HL-60/S4 (cell line): Measurements from ENCODE around the gene FIGNL2.

Experiments
- in situ Hi-C: fragments of 300-500 bp; cut with MboI; formaldehyde crosslinking; loops from 2 replicates; pipeline ENCODE4 v1.14.3; 2022; ENCODE audit warnings: low sequenced_read_pairs

The FIGNL2 gene

DNA sequence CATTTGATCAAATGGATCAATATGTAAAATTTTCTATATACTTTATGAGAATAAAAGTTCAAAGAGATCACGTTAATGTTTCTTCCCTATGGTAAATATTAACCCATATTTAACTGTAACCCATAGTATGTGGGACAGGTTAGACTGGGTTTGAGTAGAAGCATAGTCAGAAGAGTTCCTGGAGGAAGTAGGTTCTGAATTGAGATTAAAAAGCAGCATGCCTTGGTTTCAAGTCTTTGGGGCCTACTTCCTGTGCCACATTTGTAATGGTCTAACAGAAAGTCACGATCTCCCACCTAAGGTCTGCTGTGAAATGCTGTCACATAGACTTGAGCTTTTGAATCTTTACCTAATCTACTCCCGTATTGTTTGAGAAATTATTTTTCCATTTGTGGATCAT, 63.8 kb downstream of the FIGNL2 start:
- in situ Hi-C loops = no loop called here

GRCh38 chr12:51779876-51780275, 68.6 kb downstream of the FIGNL2 start:
- in situ Hi-C loops = no loop called here

- in situ Hi-C loops = no loop called here
Measured at GRCh38 chr12:51777973-51778372, 70.5 kb downstream of the FIGNL2 start.

DNA sequence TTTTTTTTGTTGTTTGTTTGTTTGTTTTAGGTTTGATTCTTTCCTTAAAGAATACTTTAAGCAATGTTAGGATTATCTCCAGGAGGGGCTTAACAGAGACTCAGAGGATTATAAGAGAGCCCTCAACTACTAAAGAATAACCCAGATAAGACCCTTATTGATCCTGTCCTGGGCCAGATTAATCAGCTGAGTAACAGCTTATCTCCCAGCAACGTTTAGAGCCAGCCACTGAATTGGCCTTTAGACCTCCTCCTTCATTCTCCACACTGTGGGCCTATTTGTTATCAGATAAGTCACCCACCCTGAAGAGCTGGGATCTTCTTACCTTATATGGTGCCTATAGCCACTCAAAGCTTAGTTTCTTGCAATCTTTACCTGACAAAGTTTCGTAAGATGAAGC, 71.1 kb downstream of the FIGNL2 start:
- in situ Hi-C loops = no loop called here

DNA sequence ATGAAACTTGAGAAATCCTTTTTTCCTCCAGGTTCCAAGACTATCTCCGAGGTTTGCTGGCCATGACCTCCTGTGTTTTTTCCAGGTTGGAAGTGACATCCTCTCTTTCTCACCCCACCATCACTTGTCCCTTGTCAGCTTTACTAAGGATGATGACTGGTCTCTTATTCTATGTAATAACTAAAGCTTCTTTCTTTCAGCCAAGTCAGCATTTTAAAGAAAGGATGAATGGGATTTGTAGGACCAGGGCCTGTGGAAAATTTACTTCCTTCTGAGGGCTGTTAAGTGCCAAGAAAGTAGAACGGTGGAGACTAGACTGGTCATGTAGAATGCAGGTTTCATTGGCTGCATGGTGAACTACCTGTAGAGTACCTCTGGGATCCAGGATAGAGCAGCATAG, 73.6 kb downstream of the FIGNL2 start:
- in situ Hi-C loops = no loop called here

- in situ Hi-C loops = no loop called here
Measured at GRCh38 chr12:51773145-51773869, 75.2 kb downstream of the FIGNL2 start.

DNA sequence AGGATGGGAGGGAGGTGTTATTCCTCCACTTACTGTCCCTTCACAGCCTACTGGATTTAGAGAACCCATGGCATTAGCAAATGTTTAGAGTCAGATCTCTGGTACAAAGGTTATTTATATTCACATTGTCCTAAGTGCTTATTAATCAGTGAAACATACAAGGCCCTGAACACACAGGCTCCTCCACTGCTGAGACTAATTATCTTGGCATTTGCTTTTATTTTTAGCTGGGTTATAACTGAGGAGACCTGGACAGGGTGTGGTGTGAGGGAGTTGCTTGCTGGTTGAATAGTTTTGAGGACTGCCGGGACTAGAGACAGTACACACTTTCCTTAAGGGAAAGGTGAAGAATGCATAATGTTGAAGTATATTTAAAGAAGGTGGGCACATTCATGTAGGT, 77.5 kb downstream of the FIGNL2 start:
- in situ Hi-C loops = no loop called here
